ENCODE measurements around the gene UCKL1.

UCKL1 gene

DNA sequence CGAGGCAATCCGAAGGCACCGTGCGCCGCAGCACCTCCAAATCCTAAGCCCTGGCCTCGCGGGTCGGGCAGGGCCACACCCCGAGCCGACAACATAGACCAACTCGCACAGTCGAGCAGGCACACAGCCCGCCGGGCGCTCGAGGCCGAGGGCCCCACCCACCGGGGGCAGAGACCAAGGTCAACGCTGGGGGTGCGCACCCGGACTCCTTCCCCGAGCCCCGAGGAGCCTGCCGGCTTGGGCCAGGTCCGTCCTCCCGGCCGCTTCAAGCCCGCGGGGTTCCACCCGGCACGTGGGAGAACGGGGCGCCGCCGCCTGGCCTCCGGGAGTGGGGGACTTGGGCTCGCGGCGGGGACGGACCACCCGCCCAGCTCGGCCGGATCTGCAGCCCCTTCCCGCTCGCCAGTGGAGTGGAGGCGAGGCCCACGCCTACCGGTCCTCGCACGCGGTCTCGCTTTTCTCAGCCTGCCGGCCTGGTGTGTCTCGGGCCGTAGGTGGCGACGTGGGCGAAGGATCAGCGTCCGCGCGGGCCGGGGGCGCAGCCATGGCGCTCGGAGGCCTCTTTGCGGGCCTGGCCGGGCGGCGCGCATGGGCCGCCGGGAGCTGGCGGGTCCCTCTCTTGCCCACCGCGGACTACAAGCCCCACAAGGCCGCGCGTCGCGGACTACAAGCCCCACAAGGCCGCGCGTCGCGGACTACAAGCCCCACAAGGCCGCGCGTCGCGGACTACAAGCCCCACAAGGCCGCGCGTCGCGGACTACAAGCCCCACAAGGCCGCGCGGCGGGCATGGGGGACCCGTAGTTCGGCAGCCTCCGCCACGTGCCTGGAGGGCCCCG is at the start of gene UCKL1:
TSS of gene UCKL1 (minus strand) at position 590 of the 837 bp plus-strand sequence. CDS start at position 546, 44 bp downstream.
- peak within 1 kb of the TSS; percentile 81 for H3K4me3 ChIP-seq (ENCODE audit: low read length)
- TF ChIP-seq ZNF274 (IDR thresholded peaks at IDR 0.05; ENCODE audit: low read depth, low read length) = no peak

DNA sequence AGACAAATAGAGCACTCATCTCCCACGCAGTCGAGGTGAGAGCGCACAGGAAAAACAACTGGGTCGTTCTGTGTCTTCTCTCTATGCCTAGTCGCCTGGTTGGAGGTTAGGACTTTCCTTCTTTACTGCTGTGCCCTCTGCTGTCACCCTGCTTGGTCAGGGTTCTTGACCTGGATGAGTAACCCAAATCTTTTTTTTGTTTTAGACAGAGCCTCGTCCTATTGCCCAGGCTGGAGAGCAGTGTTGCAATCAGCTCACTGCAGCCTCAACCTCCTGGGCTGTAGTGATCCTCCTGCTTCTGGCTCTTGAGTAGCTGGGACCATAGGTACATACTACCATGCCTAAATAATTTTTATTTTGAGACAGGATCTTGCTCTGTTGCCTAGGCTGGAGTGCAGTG is 49.2 kb upstream of the UCKL1 start:
- TF ChIP-seq ZNF274 (IDR thresholded peaks at IDR 0.05; ENCODE audit: low read depth, low read length) = no peak
- no peak overlapping the region for H3K4me3 ChIP-seq (ENCODE audit: low read length)

GRCh38 chr20:64003960-64004725 is 47.9 kb upstream of the UCKL1 start:
- TF ChIP-seq ZNF274 (IDR thresholded peaks at IDR 0.05; ENCODE audit: low read depth, low read length) = no peak
- no peak overlapping the region for H3K4me3 ChIP-seq (ENCODE audit: low read length)

DNA sequence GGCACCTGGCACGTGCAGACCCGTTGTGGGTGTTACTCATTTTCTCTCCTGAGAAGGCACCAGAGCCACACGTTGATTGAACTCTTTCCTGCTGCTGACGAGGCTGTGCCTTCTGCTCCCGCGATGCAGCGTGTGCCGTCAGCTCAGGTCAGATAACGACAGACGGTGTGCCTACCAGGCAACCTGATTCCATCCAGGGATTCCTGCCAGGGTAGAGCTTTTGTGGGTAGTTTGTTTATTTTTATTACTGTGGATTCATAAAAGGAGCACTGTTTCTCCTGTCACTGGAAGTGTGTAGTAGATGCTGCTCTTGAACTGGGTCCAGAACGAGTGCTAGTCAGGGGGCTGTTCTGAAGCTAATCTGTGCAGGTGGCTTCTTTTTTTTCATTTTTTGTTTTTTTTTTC is 45.4 kb upstream of the UCKL1 start:
- H3K4me3 ChIP-seq (ENCODE audit: low read length) = no peak overlapping the region
- no peak for TF ChIP-seq ZNF274 (IDR thresholded peaks at IDR 0.05; ENCODE audit: low read depth, low read length)

- TF ChIP-seq ZNF274 (IDR thresholded peaks at IDR 0.05; ENCODE audit: low read depth, low read length) = no peak
- H3K4me3 ChIP-seq (ENCODE audit: low read length) = no peak overlapping the region
Observed at GRCh38 chr20:64000906-64001305, 44.7 kb upstream of the UCKL1 start.

DNA sequence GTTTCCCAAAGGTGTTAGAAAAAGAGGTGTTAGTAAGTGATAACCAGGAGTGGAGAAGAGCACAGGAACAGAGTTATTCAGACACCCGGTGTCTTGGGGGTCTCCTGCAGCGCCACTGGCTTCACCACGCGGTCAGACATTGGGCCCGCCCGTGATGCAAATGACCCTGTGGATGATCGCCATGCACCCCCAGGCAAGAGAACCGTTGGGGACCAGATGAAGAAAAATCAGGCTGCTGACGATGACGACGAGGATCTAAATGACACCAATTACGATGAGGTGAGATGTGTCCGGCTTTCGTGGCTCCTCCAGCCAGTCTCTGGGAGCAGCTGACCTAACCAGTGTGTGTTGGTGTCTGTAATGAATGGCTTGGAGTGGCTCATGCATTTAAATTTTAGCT is 26.7 kb upstream of the UCKL1 start:
- H3K4me3 ChIP-seq (ENCODE audit: low read length) = no peak overlapping the region
- TF ChIP-seq ZNF274 (IDR thresholded peaks at IDR 0.05; ENCODE audit: low read depth, low read length) = no peak

GRCh38 chr20:63980806-63981728 is 24.9 kb upstream of the UCKL1 start, which contains the start of gene PRPF6:
TSS of gene PRPF6 (plus strand) at chr20:63981132. CDS start at chr20:63981246, 114 bp downstream.
- no peak for TF ChIP-seq ZNF274 (IDR thresholded peaks at IDR 0.05; ENCODE audit: low read depth, low read length)
- peak within 1 kb of the TSS; percentile 91 for H3K4me3 ChIP-seq (ENCODE audit: low read length)

- no peak for TF ChIP-seq ZNF274 (IDR thresholded peaks at IDR 0.05; ENCODE audit: low read depth, low read length)
- H3K4me3 ChIP-seq (ENCODE audit: low read length) = peak overlapping the region; percentile 68; the same call in 1 of the 2 replicates
Observed at GRCh38 chr20:63980317-63980805, 24.1 kb upstream of the UCKL1 start.

DNA sequence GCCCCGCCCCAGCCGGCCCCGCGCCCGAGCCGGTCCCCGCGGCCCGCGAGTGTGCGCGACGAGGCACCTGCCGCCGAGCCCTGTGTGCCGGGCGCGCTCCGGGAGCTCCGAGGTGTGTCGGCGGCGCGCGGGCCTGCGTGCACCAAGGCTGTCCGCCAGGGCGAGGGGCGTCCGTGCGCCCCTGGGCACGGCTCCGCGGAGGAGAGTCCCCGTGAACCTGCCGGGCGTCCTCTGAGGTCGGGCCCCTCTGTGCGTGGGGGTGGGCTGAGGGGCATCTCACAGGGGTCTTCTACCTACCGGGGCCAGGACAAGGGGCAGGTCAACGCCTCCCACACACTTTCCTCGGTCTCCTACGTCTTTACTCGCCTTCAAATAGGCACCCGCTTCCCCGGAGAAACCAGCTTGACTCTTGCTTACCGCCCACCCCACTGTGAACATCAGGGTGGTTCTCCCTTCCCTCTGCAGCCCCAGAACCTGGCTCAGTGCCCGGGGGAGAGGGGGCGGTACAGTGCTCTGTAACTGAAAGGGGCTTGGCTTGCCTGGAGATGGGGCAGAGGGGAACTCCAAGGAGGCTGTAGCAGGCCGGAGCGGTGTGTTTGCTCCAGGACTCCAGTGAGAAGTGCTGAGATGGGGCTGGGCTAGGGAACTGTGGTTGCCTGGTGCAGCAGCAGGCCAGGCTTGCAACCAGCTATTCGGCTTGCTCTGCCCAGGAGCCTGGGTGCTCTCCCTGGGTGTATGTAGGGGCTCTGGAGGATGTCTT is 23.5 kb upstream of the UCKL1 start, which contains the start of gene SAMD10:
TSS of gene SAMD10 (minus strand) at position 86 of the 760 bp plus-strand sequence. CDS start 175 bp downstream, outside the sequence.
- TF ChIP-seq ZNF274 (IDR thresholded peaks at IDR 0.05; ENCODE audit: low read depth, low read length) = no peak
- peak within 1 kb of the TSS; percentile 68 for H3K4me3 ChIP-seq (ENCODE audit: low read length)

DNA sequence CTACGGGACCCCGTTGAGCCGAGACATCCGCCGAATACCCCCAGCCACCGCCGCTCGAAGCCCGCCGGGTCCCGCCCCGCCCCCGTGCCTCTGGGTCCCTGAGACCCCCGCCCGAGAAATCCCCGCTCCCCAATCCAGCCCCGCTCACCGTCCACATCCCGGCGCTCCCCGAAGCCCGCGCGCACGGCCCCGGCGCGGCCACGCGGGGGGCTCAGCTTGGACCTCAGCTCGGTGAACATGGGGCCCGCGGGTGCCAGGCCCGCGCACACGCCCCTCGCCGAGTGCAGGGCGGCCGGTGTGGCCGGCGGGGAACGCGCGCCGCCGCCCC is 23.0 kb upstream of the UCKL1 start:
- peak overlapping the region; percentile 59 for H3K4me3 ChIP-seq (ENCODE audit: low read length)
- TF ChIP-seq ZNF274 (IDR thresholded peaks at IDR 0.05; ENCODE audit: low read depth, low read length) = no peak

- TF ChIP-seq ZNF274 (IDR thresholded peaks at IDR 0.05; ENCODE audit: low read depth, low read length) = no peak
- H3K4me3 ChIP-seq (ENCODE audit: low read length) = peak overlapping the region; percentile 59
Observed at GRCh38 chr20:63978319-63979228, 22.4 kb upstream of the UCKL1 start.

- no peak for TF ChIP-seq ZNF274 (IDR thresholded peaks at IDR 0.05; ENCODE audit: low read depth, low read length)
- peak overlapping the region; percentile 59; the same call in 1 of the 2 replicates for H3K4me3 ChIP-seq (ENCODE audit: low read length)
Observed at GRCh38 chr20:63977739-63978276, 21.6 kb upstream of the UCKL1 start.

Measured in GM08714 (cell line).